GM18517 (cell line): ENCODE measurements around the gene GABBR2.

Source experiments
- ATAC-seq: cut with Tn5 transposase; IDR thresholded peaks from one replicate; pipeline ENCODE4 v1.9.1; 2021; ENCODE audit warnings: mild to moderate bottlenecking, moderate library complexity; ENCODE audit not compliant: unreplicated experiment

The GABBR2 gene

GRCh38 chr9:98254228-98255060, 454.3 kb downstream of the GABBR2 start:
- ATAC-seq = no peak

GRCh38 chr9:98253565-98253964, 455.2 kb downstream of the GABBR2 start:
- no peak for ATAC-seq

GRCh38 chr9:98251551-98251950, 457.2 kb downstream of the GABBR2 start:
- ATAC-seq = no peak

- no peak for ATAC-seq
These were observed 459.0 kb downstream of the GABBR2 start for GRCh38 chr9:98249771-98250170.

GRCh38 chr9:98248737-98249474, 459.8 kb downstream of the GABBR2 start:
- ATAC-seq = no peak

- no peak for ATAC-seq
These were observed 460.7 kb downstream of the GABBR2 start for GRCh38 chr9:98247831-98248657.

GRCh38 chr9:98242426-98242825, 466.3 kb downstream of the GABBR2 start:
- no peak for ATAC-seq

- no peak for ATAC-seq
These were observed 467.1 kb downstream of the GABBR2 start for GRCh38 chr9:98241357-98242300.

- ATAC-seq = no peak
These were observed 468.3 kb downstream of the GABBR2 start for GRCh38 chr9:98240475-98240874.
